Glomerular endothelial cell (primary cell): ENCODE results near the gene SMAD3. TPM values are rescaled to one million over a fixed set of nuclear protein-coding genes. Genes with fewer than 3 reads are reported as not detected.

Experiments used
- DNase-seq: peaks from one replicate; pipeline ENCODE4 v3.0.0-alpha.2; 2011; ENCODE audit warnings: low read depth, low spot score; ENCODE audit errors: extremely low read depth
- total RNA-seq: library from RNA; depleted of rRNA; stranded (reverse); fragments of >200 nt; gene quantifications from 2 replicates; pipeline ENCODE4 v1.2.3, GENCODE V29; 2015

SMAD3 gene
- total RNA-seq, 1 donor from 2014 or later: 84.1 TPM

DNA sequence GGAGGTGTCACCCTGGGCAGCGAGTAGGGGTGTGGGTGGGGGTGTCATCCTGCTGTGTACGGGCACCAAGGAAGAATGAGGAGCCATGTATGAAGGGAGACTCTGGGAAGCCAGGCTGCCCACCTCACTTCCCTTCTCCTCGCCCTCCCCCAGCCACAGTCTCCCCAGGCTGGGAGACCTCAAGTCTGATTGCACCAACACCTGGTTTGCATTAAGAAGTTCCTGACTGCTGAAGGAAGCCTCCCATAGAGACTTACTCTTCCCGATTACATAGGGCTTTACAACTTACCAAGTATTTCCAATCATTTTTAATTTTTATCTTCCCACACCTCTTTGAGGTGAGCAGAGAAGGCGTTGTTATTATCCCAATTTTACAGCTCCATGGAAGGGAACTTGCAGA is 29.5 kb upstream of the SMAD3 start:
- no peak for DNase-seq

DNA sequence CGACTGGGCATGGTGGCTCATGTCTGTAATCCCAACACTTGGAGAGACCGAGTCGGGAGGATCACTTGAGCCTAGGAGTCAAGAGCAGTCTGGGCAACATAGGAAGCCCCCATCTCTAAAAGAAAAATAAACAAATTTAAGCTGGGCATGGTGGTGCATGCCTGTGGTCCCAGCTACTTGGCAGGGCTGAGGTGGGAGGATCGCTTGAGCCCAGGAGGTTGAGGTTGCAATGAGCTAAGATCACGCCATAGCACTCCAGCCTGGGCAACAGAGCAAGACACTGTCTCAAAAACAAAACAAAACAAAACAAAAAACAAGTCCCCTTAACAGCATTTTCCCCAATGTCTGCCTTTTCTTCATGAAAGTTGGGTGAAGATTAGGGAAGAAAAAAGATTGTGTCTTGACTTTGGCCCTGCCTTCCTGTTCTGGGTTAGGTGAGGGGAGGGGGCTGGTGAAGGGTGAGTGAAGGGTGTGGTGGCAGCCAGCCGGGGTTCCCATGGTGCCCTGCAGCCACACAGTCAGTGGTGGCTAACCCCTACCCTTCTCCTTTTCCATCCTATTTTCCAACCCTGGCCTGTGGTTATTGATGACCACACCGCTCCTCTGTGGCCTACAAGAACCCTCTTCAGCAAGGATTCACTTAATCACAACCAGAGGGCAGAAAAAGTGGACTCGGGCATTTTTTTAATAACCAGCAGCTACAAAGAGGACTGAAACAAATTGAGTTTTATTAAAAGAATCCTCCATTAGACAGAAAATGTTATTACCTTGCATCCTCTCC is 28.4 kb upstream of the SMAD3 start:
- no peak for DNase-seq

DNA sequence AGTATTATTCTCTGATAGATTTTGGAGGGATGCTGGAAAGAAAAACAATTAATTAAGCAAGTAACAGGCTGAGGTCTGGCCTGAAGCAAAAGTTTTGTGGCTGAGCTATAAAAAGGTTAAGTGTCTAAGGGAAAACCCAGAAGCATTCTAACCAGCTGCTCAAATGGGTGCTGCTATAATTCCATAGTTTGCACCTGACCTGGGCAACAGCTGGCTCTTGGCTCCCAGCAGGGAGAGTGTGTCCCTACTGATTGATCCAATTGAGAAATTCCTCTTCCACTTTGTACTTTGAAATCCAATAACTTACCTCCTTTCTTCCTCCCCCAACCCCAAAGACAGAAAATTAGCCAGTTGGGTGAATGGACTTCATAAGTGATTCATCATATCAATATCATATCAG is 27.7 kb upstream of the SMAD3 start:
- no peak for DNase-seq

DNA sequence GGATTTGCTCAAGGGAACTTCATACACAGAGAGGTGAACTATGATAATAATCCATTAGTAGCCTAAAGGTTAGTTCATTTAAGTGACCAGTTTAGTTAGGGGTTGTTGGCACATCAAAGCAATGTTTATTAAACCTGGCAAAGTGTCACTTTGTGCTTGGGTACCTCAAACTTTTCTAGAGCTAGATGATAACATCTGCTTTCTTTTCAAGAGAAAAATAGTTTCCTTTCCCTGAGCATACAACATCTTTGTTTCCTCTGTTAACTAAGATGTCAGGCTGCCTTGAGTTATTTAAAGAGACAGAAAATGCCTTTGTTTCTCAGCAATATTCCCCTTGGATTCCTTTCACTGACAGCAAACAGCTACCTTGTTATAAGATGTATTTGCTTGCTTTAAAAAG is 26.7 kb upstream of the SMAD3 start:
- DNase-seq: no peak

DNA sequence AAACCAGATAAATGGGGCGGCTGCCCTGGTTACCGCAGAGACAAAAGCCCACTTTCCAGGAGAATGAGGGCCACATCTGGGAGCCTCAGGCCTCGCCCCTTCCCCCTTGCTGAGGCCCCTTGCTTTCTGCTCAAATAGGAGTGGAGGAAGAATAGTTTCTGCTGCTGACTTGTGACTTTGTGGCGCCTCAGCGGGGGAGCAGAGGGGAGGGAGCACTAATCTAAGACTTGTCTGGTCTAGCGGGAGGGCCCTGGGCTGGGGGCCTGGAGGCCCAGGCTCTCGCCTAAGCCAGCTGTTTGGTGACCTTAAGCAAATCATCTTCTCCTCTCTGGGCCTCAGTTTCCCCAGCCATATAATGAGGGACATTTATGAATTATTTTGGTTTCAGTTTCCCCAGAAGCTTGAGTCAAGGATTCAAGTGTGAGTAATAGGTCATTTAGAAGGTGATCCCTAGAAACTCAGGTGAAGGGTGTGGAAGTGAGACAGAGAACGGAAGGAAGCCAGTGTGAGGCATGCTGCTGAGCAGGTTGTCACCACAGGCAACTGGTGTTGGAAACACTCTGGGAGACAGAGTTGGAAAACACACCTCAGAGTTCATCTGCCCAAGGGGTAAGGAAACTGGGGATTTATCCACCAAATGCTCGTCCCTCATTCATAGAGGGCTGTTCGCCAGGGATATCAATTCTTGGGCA is 25.9 kb upstream of the SMAD3 start:
- no peak for DNase-seq

DNA sequence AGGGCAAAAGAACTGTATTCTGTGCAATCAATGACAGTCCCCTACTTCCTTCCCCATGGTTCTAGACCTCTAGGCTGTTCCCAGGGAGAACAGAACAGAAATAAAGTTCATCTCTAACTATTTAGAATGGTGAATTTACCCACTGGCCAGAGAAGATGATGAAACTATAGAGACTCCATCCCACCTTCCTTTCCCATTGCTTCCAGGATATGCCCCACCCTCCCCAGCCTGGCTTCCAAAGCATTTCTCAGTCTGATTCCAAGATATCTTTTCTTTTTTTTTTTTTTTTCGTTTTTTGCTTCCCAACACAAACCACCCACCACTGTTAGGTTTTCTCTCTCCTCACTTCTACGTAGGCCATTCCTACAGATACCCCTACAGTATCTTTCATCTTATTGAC is 25.1 kb upstream of the SMAD3 start:
- DNase-seq: no peak

DNA sequence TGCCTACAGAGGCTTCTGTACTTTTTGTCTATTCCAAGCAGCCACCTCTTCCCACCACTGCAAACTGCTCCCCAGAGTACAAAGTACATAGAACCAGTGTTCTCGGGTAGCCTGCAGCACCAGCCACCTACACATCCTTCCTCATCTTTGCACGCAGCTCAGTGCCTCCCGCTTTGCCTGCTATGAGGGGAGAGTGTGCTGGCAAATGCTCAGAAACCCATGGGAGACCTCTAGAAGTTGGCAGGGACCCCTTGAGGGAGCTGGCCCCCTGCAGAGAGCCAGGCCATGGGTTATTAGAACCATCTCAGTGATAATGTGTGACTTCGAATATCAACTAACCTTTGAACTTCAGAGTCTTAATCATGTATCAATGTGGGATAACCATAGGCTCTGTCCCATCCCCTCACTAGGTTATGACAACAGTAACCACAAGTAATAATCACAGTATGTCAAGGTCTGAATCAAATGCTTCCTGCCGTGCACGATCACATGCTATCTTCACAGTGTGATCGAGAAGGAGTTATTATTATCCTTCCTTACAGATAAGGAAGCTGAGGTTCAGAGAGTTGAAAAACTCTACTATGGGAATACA is 22.8 kb upstream of the SMAD3 start:
- no peak for DNase-seq

DNA sequence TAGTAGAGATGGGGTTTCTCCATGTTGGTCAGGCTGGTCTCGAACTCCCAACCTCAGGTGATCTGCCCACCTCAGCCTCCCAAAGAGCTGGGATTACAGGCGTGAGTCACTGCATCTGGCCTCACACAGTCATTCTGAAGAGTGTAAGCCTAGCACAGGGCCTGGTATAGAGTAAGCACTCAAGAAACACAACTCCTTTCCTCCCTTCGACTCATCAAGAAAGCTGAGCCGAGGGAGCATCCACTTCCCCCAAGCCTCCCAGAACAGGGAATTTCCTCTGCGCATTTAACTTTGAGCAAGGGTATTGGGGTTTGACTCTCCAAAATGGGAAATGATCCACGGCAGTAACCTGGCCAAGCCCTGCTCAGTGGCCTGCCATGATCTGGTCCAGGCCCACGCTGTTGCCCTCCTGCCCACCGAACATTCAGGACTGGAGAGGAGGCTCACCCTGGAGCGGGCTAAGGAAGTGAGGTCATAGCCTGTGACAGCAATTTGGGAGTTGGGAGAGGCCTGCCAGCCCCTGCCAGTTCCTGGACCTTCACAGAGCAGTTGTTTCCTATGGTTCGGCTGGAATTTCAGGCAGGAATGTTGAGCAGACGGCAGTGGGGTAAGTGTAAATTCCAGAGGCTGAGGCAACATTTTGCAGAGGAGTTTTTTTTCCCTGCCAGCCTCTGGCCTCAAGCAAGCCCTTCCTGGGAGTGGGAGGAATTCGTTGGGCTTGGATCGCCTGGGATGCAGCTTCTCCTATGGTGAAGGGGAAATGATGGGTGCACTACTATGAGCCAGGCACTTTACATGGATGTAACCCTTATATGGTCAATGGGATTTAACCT is 21.2 kb upstream of the SMAD3 start:
- DNase-seq: no peak

DNA sequence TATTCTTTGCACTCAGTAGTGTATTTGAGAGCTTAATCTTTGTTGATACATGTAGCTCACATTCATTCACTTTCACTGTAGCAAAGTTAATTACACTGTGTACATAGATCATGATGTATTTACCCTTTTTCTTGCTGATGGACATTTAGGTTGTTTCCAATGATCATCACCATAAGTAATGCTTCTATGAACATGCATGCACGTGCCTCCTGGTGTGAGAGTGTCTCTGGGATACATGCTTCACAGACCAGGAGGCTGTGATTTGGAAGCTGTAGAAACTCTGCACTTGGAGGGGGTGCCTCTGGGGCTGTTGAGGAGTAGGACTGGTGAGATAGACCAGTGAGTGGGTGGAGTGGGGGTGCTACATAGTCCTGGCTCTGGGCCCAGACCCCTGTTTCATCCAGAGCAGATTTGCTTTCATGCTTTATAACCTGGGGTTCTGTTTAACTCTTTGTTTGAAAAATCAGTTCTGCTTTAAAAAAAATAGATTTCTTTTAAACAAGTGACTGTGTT is 18.2 kb upstream of the SMAD3 start:
- DNase-seq: no peak

DNA sequence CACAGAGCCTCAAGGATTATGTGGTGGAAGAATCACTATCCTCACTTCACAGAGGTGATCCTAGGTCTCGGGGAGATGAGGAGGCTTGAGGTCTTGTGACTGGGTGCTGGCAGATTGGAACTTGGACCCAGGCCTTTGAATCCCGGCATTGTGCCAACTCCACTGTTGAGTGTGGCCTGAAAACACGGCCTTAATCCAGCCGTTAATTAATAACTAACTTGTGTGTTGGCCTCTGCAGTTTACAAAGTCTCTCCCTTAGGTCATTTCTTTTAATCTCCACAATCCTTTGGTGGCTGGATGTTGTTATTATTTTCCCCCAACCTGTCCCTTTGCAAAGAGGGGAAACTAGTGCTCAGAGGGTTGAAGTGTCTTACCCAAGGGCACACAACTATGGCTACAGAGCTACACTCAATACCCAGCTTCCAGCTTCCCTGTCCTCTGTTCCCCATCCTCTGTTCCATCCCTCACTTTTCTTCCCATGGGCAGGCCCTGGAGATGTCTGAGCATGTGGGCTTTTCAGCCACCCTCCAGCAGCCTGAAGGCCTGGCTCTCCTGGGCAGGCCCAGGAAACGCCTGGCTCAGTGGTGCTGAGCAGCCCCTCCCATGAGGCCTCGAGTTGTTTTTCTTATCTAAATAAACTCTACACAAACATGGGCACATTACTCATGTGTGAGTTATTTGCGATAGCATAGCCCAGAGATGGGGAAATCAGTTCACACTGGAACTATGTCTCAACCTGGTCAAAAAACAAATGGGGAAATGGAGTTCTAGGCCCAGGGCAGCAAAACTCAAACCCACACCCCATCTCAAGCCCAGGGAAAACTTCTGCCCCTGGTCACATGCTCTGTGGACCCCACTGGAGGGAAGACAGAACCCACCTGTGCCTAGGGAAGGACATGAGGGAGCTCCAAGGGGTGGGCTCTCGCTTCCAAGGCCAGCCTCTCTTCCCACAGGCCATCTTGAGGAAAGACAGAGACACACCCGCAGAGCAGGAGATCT is 16.8 kb upstream of the SMAD3 start:
- no peak for DNase-seq

DNA sequence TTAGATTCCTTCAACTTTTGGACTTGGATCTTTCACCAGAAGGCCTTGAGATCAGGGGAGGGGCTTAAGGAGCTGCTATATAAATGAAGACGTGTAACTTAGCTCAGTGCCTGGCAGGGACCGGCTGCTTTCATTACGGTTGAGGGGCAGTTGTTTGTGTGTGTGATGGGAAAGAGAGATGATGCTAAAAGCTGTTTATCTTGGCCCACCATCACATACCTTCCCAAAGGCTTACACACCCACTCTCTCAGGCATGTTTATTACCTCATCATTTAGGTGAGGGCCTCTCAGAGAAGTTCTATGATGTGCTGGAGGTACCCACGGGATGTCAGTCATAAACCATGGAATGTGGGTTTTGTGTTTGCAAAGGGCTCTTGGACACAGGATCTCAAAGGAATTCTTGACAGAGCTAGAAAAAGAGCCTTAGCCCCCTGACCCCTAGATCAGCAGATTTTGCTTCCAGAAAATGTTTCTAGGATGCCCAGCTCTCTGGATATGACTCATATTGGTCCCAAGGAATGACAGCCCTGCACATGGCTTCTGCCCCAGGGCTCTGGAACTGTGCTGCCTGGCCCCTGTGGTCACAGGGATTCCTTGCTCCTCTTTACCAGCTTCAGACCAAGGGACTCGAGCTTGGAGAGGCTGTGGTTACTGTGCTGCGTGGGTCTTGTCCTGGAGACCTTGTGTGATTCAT is 15.9 kb upstream of the SMAD3 start:
- DNase-seq: no peak

DNA sequence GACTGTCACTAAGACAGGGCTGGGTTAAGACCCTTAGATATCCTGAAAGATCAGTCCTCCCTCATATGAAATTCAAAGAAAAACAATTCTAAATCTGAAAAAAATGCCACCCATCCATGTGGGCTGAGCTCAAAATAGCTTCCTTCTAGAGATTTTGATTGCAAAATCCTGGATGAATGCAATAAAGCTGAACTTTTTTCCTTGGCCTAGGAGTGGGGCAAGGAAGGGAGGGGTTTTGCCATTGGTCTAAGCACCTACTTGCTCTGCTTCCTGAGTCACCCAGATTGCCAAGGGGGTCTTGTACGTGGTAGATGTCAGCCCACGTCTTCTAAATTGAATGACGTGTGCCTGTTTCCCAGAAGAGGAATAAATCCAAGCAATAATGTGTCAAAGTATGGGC is 15.3 kb upstream of the SMAD3 start:
- DNase-seq: no peak

DNA sequence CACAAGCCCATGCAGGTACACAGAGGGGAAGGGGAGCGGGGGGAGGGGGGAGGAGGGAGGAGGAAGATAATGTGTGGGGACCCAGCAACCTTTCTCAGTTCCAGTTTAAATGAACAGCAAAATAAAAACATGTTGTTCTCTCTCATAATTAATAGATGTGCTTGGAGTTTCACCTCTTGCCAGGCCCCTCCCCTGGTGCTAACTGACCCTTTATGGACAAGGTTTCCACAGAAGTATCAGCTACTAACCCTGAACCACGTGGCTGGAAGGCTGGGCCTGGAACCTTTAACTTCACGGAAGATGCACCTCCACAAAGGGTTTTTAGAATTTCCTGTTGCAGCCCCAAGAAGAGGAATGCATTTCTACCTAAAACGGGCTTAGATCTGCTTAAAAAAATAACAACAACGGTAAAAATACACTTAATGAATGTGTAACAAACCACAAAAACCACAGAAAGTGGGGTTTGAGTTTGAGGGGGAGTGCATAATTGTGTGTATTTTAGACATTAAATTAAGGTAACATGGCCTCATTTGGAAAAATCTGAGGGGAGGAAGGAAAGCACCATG is 14.8 kb upstream of the SMAD3 start:
- DNase-seq: no peak

DNA sequence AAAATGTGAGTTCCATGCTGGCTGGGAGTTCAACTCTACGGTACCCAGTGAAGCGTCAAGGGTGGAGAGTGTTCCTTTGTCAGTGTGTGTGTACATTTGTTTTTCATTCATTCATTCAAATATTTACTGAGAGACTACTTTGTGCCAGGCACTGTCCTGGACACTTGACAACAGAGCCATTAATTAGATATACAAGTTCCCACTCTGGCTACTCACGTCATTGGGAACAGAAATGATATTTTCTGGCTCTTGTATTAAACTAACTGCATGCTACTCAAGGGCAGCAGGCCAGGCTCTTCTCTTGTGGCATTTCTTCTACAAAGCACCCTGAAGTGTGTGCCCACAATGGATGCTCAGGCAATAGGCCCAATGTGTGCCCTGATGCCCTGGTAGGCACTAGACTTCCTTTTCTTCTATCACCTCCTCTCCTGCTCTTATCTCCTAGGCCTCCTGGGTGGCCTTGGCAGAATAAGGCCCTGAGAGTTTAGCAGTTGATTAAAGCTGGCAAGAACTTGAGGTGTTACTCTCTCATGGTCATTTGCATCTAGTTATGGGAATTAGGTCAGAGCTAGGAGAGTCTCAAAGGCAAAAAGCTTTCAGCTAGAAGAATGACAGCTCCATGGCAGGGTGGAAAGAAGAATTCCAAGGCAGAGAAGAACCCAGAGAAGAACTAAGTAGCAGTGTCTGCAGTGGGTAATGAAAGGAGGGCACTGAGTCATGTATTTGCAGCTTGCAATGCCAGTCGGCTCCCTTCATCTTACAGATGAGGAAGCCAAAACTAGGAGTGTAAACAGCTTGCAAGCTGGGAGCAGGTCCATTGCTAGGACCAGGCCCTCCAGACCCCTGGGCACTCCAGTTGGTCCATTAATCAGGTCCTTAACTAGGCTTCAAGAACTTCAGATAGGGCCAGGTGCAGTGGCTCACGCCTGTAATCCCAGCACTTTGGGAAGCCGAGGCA is 14.0 kb upstream of the SMAD3 start:
- no peak for DNase-seq

DNA sequence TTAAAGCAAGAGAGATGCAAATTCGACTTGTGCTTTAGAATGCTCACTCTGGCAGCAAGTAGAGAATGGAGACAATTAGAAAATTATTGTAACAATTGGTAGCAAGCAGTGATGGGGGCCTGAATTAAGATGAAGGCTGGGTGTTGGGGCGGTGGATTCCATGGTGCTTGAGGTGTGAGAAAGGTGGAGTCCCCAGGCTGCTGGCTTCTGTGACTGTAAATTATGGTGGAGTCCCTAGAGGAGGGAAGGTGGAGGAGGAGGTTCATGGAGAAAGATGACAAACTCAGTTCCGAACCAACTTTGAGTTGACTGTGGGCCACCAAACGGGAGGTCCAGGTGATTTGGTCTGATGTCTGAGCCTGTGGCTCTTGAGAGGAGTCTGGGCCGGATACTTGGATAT is 10.7 kb upstream of the SMAD3 start:
- no peak for DNase-seq

DNA sequence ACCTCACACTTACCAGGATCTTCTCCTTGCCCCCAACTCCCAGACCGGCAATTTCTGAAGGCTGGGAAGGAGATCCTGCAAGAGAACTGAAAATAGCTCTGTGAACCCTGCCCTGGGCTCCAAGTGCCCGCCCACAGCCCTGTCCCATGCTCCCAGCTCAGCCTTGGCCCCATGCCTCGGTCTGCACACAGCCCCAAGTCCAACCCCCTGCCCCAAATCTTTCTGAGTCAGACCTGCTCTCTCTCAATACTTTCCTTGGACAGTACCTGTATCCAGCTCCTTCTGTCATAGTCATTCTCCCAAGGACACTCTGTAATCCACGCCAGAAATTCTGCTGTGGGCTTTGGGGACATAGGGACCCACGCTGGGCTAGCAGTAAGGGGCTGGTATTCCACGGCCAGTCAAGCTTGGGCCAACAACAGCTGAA is 6.3 kb upstream of the SMAD3 start:
- no peak for DNase-seq

DNA sequence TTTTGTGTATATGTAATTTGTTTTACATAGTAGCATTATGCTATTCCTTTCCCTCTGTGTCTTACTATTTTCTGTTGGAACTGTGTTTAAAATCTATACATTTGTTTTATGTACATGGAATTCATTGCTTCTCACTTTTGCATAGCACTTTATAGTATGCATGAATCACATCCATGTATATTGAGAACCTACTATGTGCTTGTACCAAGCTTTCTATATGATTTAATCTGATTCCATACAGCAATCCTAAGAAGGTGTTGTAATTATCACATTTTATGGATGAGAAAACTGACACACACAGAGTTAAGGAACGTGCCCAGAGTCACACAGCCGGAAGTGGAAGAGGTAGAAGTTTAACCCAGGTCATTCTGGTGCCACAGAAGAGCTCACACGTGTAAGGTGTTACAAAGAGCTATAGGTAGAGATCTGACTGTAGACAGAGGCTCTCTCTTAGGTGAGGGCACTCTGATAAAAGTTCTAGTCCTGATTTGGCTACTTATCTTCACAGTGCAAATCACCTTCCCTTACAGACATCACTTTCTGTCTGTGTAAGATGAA is 3.5 kb upstream of the SMAD3 start:
- DNase-seq: no peak
